GM20000 (cell line): ENCODE measurements around the gene LRMDA.

ENCODE experiments used
- DNase-seq: peaks from one replicate; pipeline ENCODE4 v3.0.0; 2012; ENCODE audit warnings: low spot score
- CTCF ChIP-seq: IDR thresholded peaks from 2 replicates; pipeline ENCODE4 v1.5.1; 2012; ENCODE audit warnings: mild to moderate bottlenecking, control low read depth; ENCODE audit errors: extremely low read depth, missing control alignments

Gene LRMDA

GRCh38 chr10:75586814-75587213 lies 155.4 kb downstream of the LRMDA start:
- TF ChIP-seq CTCF: no peak
- no peak for DNase-seq

GRCh38 chr10:75588031-75588430 lies 156.6 kb downstream of the LRMDA start:
- TF ChIP-seq CTCF: no peak
- no peak for DNase-seq

- TF ChIP-seq CTCF: no peak
- no peak for DNase-seq
Measured at GRCh38 chr10:75589895-75590654, 158.7 kb downstream of the LRMDA start.

- DNase-seq: no peak
- no peak for TF ChIP-seq CTCF
Measured at GRCh38 chr10:75592151-75592787, 160.8 kb downstream of the LRMDA start.

- no peak for DNase-seq
- no peak for TF ChIP-seq CTCF
Measured at GRCh38 chr10:75592791-75593643, 161.6 kb downstream of the LRMDA start.

- DNase-seq: no peak
Measured at GRCh38 chr10:75593692-75594556, 162.5 kb downstream of the LRMDA start.

More at GRCh38 chr10:75593692-75594556, 162.5 kb downstream of the LRMDA start:
- TF ChIP-seq CTCF: no peak
